Uterus (tissue), 4 donors: ENCODE results near the gene TOP3A. TPM values are rescaled to one million over a fixed set of nuclear protein-coding genes. Genes with fewer than 3 reads are reported as not detected.

Experiments
- DNase-seq, 2 donors: peaks; one replicate each; pipeline ENCODE4 v3.0.0-alpha.2; 2019 to 2020
- H3K27ac ChIP-seq, 2 donors: fragments of 200-600 bp; sonication (generic); 1 replicate in 1 of 2; 2 replicates in 1 of 2; pipeline ENCODE4 v1.5.1; 2016 to 2018
- H3K27me3 ChIP-seq, 2 donors: fragments of 200-600 bp; sonication (generic); one replicate each; pipeline ENCODE4 v1.5.1; 2018 to 2019; ENCODE audit warnings: control low read depth in 1 of 2
- H3K36me3 ChIP-seq, 2 donors: fragments of 200-600 bp; sonication (generic); one replicate each; pipeline ENCODE4 v1.5.1; 2019; ENCODE audit warnings: control low read depth in 1 of 2
- H3K4me1 ChIP-seq, 2 donors: fragments of 200-600 bp; sonication (generic); one replicate each; pipeline ENCODE4 v1.5.1; 2018 to 2019; ENCODE audit warnings: control low read depth in 1 of 2
- H3K4me3 ChIP-seq, 2 donors: fragments of 200-600 bp; sonication (generic); 1 replicate in 1 of 2; 2 replicates in 1 of 2; pipeline ENCODE4 v1.5.1; 2018 to 2019; ENCODE audit warnings: mild to moderate bottlenecking in 1 of 2
- H3K9me3 ChIP-seq, 2 donors: fragments of 200-600 bp; sonication (generic); one replicate each; pipeline ENCODE4 v1.5.1; 2019; ENCODE audit warnings: control low read depth in 1 of 2
- CTCF ChIP-seq, 4 experiments: fragments of 200-600 bp in 2 of 4; fragments of 450-650 bp in 2 of 4; sonication (generic) in 2 of 4; IDR thresholded peaks; one replicate each; pipeline ENCODE4 v1.5.1; 2016 to 2019; ENCODE audit warnings: antibody characterized with exemption in 4 of 4, mild to moderate bottlenecking in 2 of 4, moderate library complexity in 1 of 4
- POLR2A ChIP-seq, 2 donors: fragments of 450-650 bp; IDR thresholded peaks; one replicate each; pipeline ENCODE4 v1.6.1; 2016; ENCODE audit warnings: antibody characterized with exemption in 2 of 2, mild to moderate bottlenecking in 1 of 2, moderate library complexity in 1 of 2
- intact Hi-C: fragments of 100-400 bp; cut with DNase I; formaldehyde crosslinking; loops from one replicate; pipeline ENCODE4 v1.15.1; 2023; ENCODE audit warnings: low total_unique reads
- total RNA-seq, 4 donors: library from RNA; depleted of rRNA in 3 of 4; stranded (reverse); fragments of >200 nt in 3 of 4; gene quantifications; one replicate each; pipeline versions ENCODE4 v1.1.0 to v1.2.4, GENCODE V29; 2014 to 2023
- donor health status: DM: yes; HTN: yes; CAD: no.

Gene TOP3A
- total RNA-seq, 4 donors from 2014 or later: 28.9 to 89.7 (median 63.4) TPM

GRCh38 chr17:18361837-18362697, 47.3 kb upstream of the TOP3A start:
- peak overlapping the region; percentile 56 to 80 for H3K27ac ChIP-seq

GRCh38 chr17:18360518-18360917, 45.7 kb upstream of the TOP3A start:
- Histone ChIP-seq H3K4me3 (no peak overlapping the region), H3K9me3 (no peaks in the 10 kb centered on the region), H3K27me3 (no peaks in the 10 kb centered on the region), H3K4me1 (no peaks in the 10 kb centered on the region), H3K36me3 (no peaks in the 10 kb centered on the region), H3K27ac (no peak overlapping the region)
- DNase-seq: no peak
- TF ChIP-seq CTCF (IDR thresholded peaks at IDR 0.05) (no peak), POLR2A (IDR thresholded peaks at IDR 0.05) (no peak)
- intact Hi-C loops: no loop called here

More at GRCh38 chr17:18361837-18362697, 47.3 kb upstream of the TOP3A start:
- intact Hi-C loops: no loop called here
- no peak for DNase-seq
- H3K4me1 ChIP-seq: no peaks in the 10 kb centered on the region
- H3K4me3 ChIP-seq: peak overlapping the region in 1 of 2 donors; percentile 71
- no peaks in the 10 kb centered on the region for H3K27me3 ChIP-seq
- no peaks in the 10 kb centered on the region for H3K9me3 ChIP-seq
- TF ChIP-seq CTCF (IDR thresholded peaks at IDR 0.05) (no peak), POLR2A (IDR thresholded peaks at IDR 0.05) (no peak)
- H3K36me3 ChIP-seq: no peaks in the 10 kb centered on the region

- Histone ChIP-seq H3K36me3 (no peaks in the 10 kb centered on the region), H3K27ac (peak overlapping the region; percentile 19 to 49), H3K4me3 (no peak overlapping the region), H3K27me3 (no peaks in the 10 kb centered on the region), H3K9me3 (no peaks in the 10 kb centered on the region), H3K4me1 (no peaks in the 10 kb centered on the region)
- no peak for TF ChIP-seq POLR2A (IDR thresholded peaks at IDR 0.05)
- TF ChIP-seq CTCF (IDR thresholded peaks at IDR 0.05): no peak
- peak; percentile 58 to 69 for DNase-seq
- intact Hi-C loops: no loop called here
Measured at GRCh38 chr17:18356624-18357023, 41.8 kb upstream of the TOP3A start.

GRCh38 chr17:18353541-18353940, 38.7 kb upstream of the TOP3A start:
- Histone ChIP-seq H3K4me3 (no peak overlapping the region), H3K4me1 (no peaks in the 10 kb centered on the region), H3K36me3 (no peaks in the 10 kb centered on the region), H3K27me3 (no peaks in the 10 kb centered on the region), H3K27ac (no peak overlapping the region), H3K9me3 (no peaks in the 10 kb centered on the region)
- DNase-seq: no peak
- intact Hi-C loops: no loop called here
- TF ChIP-seq POLR2A (IDR thresholded peaks at IDR 0.05) (no peak), CTCF (IDR thresholded peaks at IDR 0.05) (no peak)

- DNase-seq: no peak
- Histone ChIP-seq H3K4me3 (no peak overlapping the region), H3K36me3 (no peaks in the 10 kb centered on the region), H3K27me3 (no peaks in the 10 kb centered on the region), H3K27ac (no peak overlapping the region), H3K4me1 (no peaks in the 10 kb centered on the region), H3K9me3 (no peaks in the 10 kb centered on the region)
- TF ChIP-seq CTCF (IDR thresholded peaks at IDR 0.05) (no peak), POLR2A (IDR thresholded peaks at IDR 0.05) (no peak)
- intact Hi-C loops: no loop called here
Measured at GRCh38 chr17:18344021-18344420, 29.2 kb upstream of the TOP3A start.
